ENCODE results near the gene TSPAN32. TPM values are rescaled to one million over a fixed set of nuclear protein-coding genes. Genes with fewer than 3 reads are reported as not detected.
"Not testable (repeated sequence)": the region's sequence is repeated elsewhere in the genome, so short reads cannot be mapped to it uniquely, and the experiment has no call there.

The TSPAN32 gene
- total RNA-seq, 8 experiments from 2014 or later = 0.05 to 1.2 (median 0.53) TPM

DNA sequence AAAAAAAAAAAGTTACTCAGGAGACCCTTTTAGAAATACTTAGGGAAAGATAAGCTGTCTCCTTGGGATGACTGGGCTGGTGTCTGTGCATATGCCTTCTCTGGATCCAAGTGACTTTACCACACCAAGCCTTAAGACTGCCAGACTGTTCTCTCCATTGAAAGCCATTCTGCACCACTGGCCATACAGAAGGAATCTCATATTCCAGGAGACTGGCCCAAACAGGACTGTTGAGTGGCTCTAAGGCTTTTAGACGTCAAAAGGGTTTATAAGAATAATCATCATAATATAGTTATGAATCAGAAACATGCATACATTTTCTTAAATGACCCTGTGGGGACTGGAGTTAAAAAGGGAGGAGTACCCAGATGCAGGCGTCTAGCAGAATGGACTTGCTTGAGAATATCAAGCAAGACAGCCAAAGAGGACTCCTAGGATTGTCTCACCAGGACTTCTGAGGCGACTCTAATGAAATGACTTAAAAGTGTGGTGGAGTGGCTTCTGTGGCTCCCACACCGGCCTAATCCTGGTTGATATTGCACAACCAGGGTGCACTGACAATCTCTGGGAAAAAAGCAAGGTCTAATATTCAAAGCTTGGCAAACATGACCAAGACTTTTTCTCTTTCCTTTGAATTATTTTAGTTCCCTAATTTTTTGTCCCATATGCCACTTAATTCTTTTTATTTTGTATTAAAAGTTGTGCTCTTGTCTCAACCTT is 31.8 kb downstream of the TSPAN32 start:
- no CpG with 5 or more reads among the region's 4 CpGs for WGBS, 10 experiments
- H3K4me1 ChIP-seq (replicated peaks in 1 of 2); H3K27ac ChIP-seq; in situ Hi-C loops (cut with MboI; ENCODE audit: low pct_unique_long_range_greater_than_20kb in 2 of 9, low sequenced_read_pairs in 9 of 9, unreplicated experiment in 9 of 9); H3K4me3 ChIP-seq: not testable (repeated sequence)
- peak in 3 of 8 experiments; percentile 51 to 98 (median 68) for ATAC-seq (replicated peaks in 6 of 8)

DNA sequence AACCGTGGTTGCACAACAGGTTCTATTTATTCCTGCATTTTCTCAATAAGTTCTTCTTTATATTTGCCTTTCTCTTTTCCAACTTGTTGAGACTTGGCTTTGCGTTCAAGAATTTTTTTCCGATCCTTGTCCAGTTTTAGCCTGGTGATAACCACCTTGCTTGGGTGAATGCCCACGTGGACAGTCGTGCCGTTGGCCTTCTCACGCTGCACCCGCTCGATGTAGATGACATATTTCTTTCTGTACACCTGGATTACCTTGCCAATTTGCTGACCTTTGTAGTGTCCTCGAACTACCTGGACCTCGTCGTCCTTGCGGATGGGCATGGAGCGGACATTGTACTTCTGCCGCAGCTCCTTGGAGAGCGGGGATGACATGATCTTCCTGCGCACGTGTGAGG is 33.5 kb downstream of the TSPAN32 start:
- H3K4me1 ChIP-seq (replicated peaks in 1 of 2); H3K27ac ChIP-seq; ATAC-seq (replicated peaks in 6 of 8); H3K4me3 ChIP-seq; in situ Hi-C loops (cut with MboI; ENCODE audit: low pct_unique_long_range_greater_than_20kb in 2 of 9, low sequenced_read_pairs in 9 of 9, unreplicated experiment in 9 of 9): not testable (repeated sequence)
- 85 to 100% (median 93%) methylated on average over 3 to 8 of the region's 18 CpGs; no CpG with 5 or more reads in 5 of the 10 experiments for WGBS, 10 experiments

DNA sequence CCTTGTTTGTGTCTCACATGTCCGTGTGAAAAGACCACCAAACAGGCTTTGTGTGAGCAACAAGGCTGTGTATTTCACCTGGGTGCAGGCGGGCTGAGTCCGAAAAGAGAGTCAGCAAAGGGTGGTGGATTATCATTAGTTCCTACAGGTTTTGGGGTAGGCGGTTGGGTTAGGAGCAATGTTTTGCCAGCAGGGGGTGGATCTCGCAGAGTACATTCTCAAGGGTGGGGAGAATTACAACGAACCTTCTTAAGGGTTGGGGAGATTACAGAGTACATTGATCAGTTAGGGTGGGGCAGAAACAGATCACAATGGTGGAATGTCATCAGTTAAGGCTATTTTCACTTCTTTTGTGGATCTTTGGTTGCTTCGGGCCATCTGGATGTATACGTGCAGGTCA is 36.9 kb downstream of the TSPAN32 start:
- H3K4me3 ChIP-seq; ATAC-seq (replicated peaks in 6 of 8); H3K27ac ChIP-seq; H3K4me1 ChIP-seq (replicated peaks in 1 of 2); in situ Hi-C loops (cut with MboI; ENCODE audit: low pct_unique_long_range_greater_than_20kb in 2 of 9, low sequenced_read_pairs in 9 of 9, unreplicated experiment in 9 of 9): not testable (repeated sequence)
- 20 to 90% (median 48%) methylated on average over 2 to 6 of the region's 8 CpGs; no CpG with 5 or more reads in 2 of the 10 experiments for WGBS, 10 experiments

DNA sequence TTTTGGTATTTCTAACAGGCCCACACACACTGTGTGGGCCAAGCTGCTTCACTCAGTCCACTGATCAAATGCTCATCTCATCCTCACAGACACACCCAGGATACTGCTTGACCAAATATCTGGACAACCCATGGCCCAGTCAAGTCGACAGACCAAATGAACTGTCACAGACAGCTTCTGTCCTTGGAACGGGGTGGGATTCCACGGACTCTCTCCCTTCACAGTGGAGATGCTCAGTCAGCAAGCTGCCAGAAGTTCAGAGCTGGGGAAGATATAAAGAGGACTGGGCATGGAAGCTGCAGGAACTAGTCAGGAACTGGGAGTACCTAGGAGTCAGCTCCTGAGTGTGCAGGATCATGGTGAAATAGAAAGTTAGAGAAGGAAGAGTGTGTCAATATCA is 40.7 kb downstream of the TSPAN32 start:
- no peaks in the 10 kb centered on the region for H3K4me1 ChIP-seq (replicated peaks in 1 of 2)
- in situ Hi-C loops (cut with MboI; ENCODE audit: low pct_unique_long_range_greater_than_20kb in 2 of 9, low sequenced_read_pairs in 9 of 9, unreplicated experiment in 9 of 9) = no loop called here
- no peak overlapping the region for H3K27ac ChIP-seq
- H3K4me3 ChIP-seq = no peak overlapping the region
- WGBS, 10 experiments = 40 to 90% (median 63%) methylated on average over 1 to 3 of the region's 3 CpGs; no CpG with 5 or more reads in 5 of the 10 experiments
- no peak for ATAC-seq (replicated peaks in 6 of 8)

DNA sequence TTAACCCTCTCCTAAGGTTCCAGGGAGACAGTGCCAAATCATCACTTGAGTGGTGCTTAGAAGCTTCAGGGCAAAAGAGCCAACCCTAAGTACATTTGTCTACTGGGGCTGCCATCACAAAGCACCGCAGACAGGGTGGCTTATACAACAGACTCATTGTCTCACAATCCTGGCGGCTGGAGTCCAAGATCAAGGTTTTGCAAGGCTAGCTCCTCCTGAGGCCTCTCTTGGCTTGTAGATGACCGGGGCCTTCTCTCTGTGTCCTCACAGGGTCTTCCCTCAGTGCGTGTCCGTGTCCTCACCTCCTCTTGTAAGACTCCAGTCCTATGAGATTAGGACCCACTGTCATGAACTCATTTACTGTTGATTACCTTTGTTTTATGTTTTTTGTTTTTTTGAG is 41.2 kb downstream of the TSPAN32 start:
- in situ Hi-C loops (cut with MboI; ENCODE audit: low pct_unique_long_range_greater_than_20kb in 2 of 9, low sequenced_read_pairs in 9 of 9, unreplicated experiment in 9 of 9) = no loop called here
- Histone ChIP-seq H3K27ac (no peak overlapping the region), H3K4me3 (no peak overlapping the region), H3K4me1 (replicated peaks in 1 of 2) (no peaks in the 10 kb centered on the region)
- 0 to 93% (median 55%) methylated on average over 2 to 5 of the region's 5 CpGs; no CpG with 5 or more reads in 5 of the 10 experiments for WGBS, 10 experiments
- no peak for ATAC-seq (replicated peaks in 6 of 8)

DNA sequence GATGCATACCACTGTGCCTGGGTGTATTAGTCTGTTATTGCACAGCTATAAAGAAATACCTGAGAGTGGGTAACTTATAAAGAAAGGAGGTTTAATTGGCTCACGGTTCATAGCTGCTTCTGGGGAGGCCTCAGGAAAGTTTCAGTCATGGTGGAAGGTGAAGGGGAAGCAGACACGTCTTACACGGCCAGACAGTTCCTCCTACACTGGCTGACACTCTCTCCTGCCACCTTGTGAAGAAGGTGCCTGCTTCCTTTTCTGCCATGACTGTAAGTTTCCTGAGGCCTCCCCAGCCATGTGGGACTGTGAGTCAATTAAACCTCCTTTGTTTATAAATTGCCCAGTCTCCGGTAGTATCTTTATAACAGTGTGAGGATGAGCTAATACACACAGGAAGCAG is 41.7 kb downstream of the TSPAN32 start:
- Histone ChIP-seq H3K27ac (no peak overlapping the region), H3K4me3 (no peak overlapping the region), H3K4me1 (replicated peaks in 1 of 2) (no peaks in the 10 kb centered on the region)
- no peak for ATAC-seq (replicated peaks in 6 of 8)
- WGBS, 10 experiments = 58 to 80% (median 71%) methylated on average over 1 to 4 of the region's 4 CpGs; no CpG with 5 or more reads in 6 of the 10 experiments
- in situ Hi-C loops (cut with MboI; ENCODE audit: low pct_unique_long_range_greater_than_20kb in 2 of 9, low sequenced_read_pairs in 9 of 9, unreplicated experiment in 9 of 9) = no loop called here

DNA sequence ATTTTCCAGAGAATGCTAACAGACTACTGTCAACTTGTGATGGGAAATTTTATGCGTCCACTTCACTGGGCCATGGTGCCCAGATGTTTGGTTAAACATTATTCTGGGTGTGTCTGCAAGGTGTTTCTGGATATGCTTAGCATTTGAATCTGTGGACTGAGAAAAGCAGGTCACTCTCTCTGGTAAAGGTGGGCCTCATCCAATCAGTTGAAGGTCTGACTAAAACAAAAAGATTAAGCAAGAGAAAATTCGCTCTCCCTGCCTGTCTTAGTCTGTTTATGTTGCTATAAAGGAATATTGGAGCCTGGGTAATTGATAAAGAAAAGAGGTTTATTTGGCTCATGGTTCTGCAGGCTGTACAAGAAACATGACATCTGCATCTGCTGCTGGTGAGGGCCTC is 43.2 kb downstream of the TSPAN32 start:
- Histone ChIP-seq H3K27ac (no peak overlapping the region), H3K4me1 (replicated peaks in 1 of 2) (no peaks in the 10 kb centered on the region), H3K4me3 (no peak overlapping the region)
- in situ Hi-C loops (cut with MboI; ENCODE audit: low pct_unique_long_range_greater_than_20kb in 2 of 9, low sequenced_read_pairs in 9 of 9, unreplicated experiment in 9 of 9) = no loop called here
- 0 to 80% (median 40%) methylated on average over 1 to 2 of the region's 2 CpGs; no CpG with 5 or more reads in 1 of the 10 experiments for WGBS, 10 experiments
- ATAC-seq (replicated peaks in 6 of 8) = no peak

DNA sequence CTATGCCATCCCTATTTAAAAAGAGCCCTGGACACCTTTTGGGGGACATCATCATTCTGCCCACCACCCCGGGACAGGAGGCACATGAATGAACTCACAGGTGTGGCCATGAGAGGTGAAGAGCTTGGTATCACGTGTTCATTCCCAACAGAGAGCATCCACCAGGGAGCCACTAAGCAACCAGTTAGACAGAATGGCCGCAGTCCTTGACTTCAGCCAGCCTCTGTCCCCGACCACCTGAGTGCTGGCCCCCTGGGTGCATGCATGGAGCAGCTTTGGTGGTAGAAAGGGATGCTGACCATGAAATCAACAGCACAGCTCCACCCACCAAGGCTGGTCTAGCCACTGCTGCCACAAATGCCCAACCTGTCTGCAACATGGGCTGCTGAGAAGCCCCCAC is 44.2 kb downstream of the TSPAN32 start:
- WGBS, 10 experiments = 38 to 50% methylated on average over 2 to 3 of the region's 4 CpGs; no CpG with 5 or more reads in 8 of the 10 experiments
- no peak for ATAC-seq (replicated peaks in 6 of 8)
- Histone ChIP-seq H3K4me3 (no peak overlapping the region), H3K4me1 (replicated peaks in 1 of 2) (no peaks in the 10 kb centered on the region), H3K27ac (no peak overlapping the region)
- in situ Hi-C loops (cut with MboI; ENCODE audit: low pct_unique_long_range_greater_than_20kb in 2 of 9, low sequenced_read_pairs in 9 of 9, unreplicated experiment in 9 of 9) = no loop called here

DNA sequence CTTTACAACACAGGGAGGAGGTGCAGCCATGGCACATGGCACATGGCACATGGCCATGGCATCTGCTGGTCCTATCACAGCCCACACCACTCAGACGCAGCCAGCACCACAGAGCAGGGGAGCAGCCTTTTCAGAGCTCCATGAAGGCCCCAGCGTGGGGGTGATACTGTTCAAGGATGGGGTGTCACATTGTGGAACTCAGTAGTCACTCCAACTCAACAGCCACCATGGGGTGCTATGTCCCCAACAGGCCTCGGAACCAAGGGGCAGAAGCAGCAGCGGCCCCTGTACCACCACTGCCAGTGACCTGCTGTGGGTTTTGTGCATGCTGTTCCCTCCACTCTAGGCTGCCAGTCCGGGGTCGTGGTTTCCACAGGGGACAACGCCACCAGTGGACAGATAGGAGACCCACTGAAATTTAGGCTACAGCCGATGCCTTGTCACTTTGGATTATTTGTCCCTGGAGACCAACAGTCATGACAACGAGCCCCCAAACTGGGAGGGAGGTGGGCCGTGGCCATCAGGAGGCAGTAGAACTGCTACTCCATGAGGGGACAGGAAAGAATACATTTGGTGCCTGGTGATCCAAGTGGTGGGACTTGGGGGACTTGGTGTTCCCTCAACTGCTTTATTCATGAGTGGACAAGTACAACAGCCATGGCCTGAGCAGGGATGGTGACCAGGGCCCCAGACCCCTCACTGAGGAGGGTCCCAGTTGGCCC is 44.9 kb downstream of the TSPAN32 start:
- H3K27ac ChIP-seq = no peak overlapping the region
- no peak overlapping the region for H3K4me3 ChIP-seq
- in situ Hi-C loops (cut with MboI; ENCODE audit: low pct_unique_long_range_greater_than_20kb in 2 of 9, low sequenced_read_pairs in 9 of 9, unreplicated experiment in 9 of 9) = no loop called here
- ATAC-seq (replicated peaks in 6 of 8) = no peak
- WGBS, 10 experiments = 20 to 64% (median 50%) methylated on average over 1 to 3 of the region's 10 CpGs; no CpG with 5 or more reads in 5 of the 10 experiments
- no peaks in the 10 kb centered on the region for H3K4me1 ChIP-seq (replicated peaks in 1 of 2)

DNA sequence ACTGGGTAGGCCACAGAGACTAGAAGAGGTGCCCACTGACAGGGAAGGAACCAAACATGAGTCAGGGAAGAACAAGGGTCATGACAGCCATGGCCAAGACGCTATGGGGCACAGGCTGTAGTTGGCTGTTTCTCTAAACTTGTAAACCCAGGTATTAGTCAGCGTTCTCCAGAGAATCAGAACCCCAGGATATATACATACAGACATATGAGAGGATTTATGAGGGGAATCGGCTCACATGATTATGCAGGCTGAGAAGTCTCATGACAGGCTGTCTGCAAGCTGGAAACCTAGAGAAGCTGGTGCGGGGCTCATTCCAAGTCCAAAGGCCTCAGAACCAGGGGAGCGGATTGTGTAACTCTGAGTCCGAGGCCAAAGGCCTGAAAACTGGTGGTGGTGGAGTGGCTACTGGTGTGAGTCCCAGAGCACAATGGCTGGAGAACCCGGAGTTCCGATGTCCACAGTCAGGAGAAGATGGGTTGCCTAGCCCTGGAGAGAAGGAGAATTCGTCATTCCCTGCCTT is 45.6 kb downstream of the TSPAN32 start:
- in situ Hi-C loops (cut with MboI; ENCODE audit: low pct_unique_long_range_greater_than_20kb in 2 of 9, low sequenced_read_pairs in 9 of 9, unreplicated experiment in 9 of 9) = no loop called here
- no peaks in the 10 kb centered on the region for H3K4me1 ChIP-seq (replicated peaks in 1 of 2)
- H3K27ac ChIP-seq = no peak overlapping the region
- 22 to 92% (median 60%) methylated on average over 1 to 6 of the region's 9 CpGs; no CpG with 5 or more reads in 1 of the 10 experiments for WGBS, 10 experiments
- peak in 1 of 8 experiments; percentile 70 for ATAC-seq (replicated peaks in 6 of 8)
- H3K4me3 ChIP-seq = no peak overlapping the region

DNA sequence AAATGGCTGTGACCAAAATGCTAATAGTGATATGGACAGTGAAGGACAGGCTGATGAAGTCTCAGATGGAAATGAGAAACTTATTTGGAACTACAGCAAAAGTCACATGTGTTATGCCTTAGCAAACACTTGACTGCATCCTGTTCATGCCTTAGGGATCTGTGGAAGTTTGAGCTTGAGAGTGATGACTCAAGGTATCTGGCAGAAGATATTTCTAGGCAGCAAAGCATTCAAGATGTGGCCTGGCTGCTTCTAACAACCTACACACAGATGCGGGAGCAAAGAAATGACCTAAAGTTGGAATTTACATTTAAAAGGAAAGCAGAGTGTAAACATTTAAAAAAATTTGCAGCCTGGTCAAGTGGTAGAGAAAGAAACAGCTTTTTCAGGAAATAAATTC is 47.2 kb downstream of the TSPAN32 start:
- ATAC-seq (replicated peaks in 6 of 8) = no peak
- 54 to 100% (median 73%) methylated on average over 1 of the region's 1 CpG; no CpG with 5 or more reads in 4 of the 10 experiments for WGBS, 10 experiments
- Histone ChIP-seq H3K4me3 (no peak overlapping the region), H3K4me1 (replicated peaks in 1 of 2) (no peaks in the 10 kb centered on the region), H3K27ac (no peak overlapping the region)
- in situ Hi-C loops (cut with MboI; ENCODE audit: low pct_unique_long_range_greater_than_20kb in 2 of 9, low sequenced_read_pairs in 9 of 9, unreplicated experiment in 9 of 9) = no loop called here

DNA sequence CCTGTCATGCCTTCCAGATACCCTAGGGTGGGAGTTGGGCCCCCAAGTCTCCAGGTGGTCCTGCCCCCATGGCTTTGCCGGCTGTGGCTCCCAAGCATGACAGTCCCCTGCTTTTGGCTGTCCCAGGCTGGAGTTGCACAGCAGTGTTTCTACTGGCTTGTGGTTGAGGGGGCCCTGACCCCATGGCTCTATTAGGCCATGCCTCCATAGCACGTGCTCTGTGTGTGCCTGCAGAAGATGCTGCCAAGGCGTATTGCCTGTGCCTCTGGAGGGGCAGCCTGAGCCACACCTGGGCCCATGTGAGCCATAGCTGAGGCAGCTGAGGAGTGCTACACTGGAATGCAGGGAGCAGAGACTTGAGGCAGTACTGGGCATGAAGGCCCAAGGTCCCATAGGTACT is 49.9 kb downstream of the TSPAN32 start:
- Histone ChIP-seq H3K27ac (no peak overlapping the region), H3K4me3 (no peak overlapping the region), H3K4me1 (replicated peaks in 1 of 2) (no peaks in the 10 kb centered on the region)
- ATAC-seq (replicated peaks in 6 of 8) = no peak
- in situ Hi-C loops (cut with MboI; ENCODE audit: low pct_unique_long_range_greater_than_20kb in 2 of 9, low sequenced_read_pairs in 9 of 9, unreplicated experiment in 9 of 9) = no loop called here
- WGBS, 10 experiments = 60 to 100% methylated on average over 1 of the region's 3 CpGs; no CpG with 5 or more reads in 8 of the 10 experiments

DNA sequence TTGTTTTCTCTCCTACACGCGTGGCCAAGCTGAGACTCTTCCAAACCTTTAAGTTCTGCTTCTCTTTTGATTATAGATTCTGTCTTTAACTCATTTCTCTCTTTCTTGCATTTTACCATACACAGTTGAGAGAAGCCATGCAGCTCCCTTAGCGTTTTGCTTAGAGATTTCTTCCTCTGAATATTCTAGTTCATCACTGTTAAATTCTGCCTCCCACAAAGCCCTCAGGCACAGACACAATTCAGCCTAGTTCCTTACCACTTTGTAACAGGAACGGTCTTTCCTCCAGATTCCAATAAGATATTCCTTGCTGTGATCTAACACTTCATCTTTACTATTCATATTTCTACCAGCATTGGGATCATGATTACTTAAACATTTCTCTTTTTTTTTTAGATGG is 50.6 kb downstream of the TSPAN32 start:
- Histone ChIP-seq H3K4me3 (no peak overlapping the region), H3K27ac (no peak overlapping the region), H3K4me1 (replicated peaks in 1 of 2) (no peaks in the 10 kb centered on the region)
- 0 to 100% (median 77%) methylated on average over 1 to 4 of the region's 4 CpGs; no CpG with 5 or more reads in 1 of the 10 experiments for WGBS, 10 experiments
- in situ Hi-C loops (cut with MboI; ENCODE audit: low pct_unique_long_range_greater_than_20kb in 2 of 9, low sequenced_read_pairs in 9 of 9, unreplicated experiment in 9 of 9) = no loop called here
- ATAC-seq (replicated peaks in 6 of 8) = peak in 3 of 8 experiments; percentile 41 to 61 (median 60)
